Stomach (tissue), 4 donors: ENCODE data around the gene KLHL3.

Experiments
- CTCF ChIP-seq, 7 experiments: fragments of 450-650 bp in 4 of 7; fragments of 200-600 bp in 3 of 7; sonication (generic) in 3 of 7; IDR thresholded peaks; one replicate each; pipeline ENCODE4 v1.5.1; 2016 to 2019; ENCODE audit warnings: antibody characterized with exemption in 7 of 7, control low read depth in 2 of 7, mild to moderate bottlenecking in 1 of 7
- POLR2AphosphoS5 ChIP-seq, 3 donors: sonication (generic); formaldehyde crosslinking; IDR thresholded peaks; one replicate each; pipeline ENCODE4 v1.6.1; 2016; ENCODE audit warnings: antibody characterized with exemption in 3 of 3

DNA sequence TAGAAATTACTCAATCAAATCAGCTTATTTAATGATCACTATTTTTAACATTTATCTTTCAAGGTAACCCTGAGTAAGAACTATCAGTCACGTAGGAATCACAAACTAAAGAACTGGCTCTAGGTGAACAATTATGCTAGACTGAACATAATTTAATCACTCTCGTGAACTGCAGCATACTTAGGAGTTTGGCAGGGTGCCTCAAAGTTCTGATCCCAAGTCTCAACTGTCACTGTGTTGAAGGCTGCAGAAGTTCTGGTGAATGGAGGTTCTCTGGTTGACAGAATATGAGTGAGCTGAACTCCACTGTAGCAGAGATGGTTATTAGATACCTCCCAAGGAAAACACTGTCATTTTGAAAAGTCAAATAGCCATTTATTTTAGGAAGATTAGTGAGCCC lies 89.1 kb downstream of the KLHL3 start:
- no peak for TF ChIP-seq CTCF (IDR thresholded peaks at IDR 0.05)
- no peak for TF ChIP-seq POLR2AphosphoS5 (IDR thresholded peaks at IDR 0.05)
